ENCODE results near the gene MCF2L2.

DNA sequence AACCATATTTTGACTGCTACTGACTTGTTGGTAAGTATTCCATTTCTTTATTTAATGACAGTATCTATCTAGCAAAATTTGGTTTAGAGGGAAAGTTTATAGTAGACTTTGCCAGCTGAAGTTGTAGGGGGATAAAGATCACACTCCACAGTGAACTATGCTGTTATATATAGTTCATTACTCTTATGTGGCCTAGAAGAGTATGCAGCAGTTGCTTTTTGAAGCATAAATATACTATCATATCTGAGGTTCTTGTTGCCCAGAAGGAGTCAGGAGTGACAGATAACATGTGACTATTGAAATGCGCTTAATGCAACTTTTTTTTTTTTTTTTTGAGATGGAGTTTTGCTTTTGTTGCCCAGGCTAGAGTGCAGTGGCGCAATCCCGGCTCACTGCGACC is 25.6 kb upstream of the MCF2L2 start:
- TF ChIP-seq CTCF (IDR thresholded peaks at IDR 0.05) (no peak), POLR2A (IDR thresholded peaks at IDR 0.05) (no peak)

Measured in uterus (tissue), 2 donors.